CD4-positive, alpha-beta T cell treated with Interleukin-15 for 4 hours (primary cell): Measurements from ENCODE around the gene LCT.
A peak's percentile ranks its signal among the peaks of the same experiment; 100 is the strongest.
"Not testable (repeated sequence)": the region's sequence is repeated elsewhere in the genome, so short reads cannot be mapped to it uniquely, and the experiment has no call there.

Source experiments
- DNase-seq: peaks from one replicate; pipeline ENCODE4 v3.0.0-alpha.2; 2020; ENCODE audit warnings: low spot score

The LCT gene

GRCh38 chr2:135797497-135798274, 39.3 kb downstream of the LCT start:
- DNase-seq = peak; percentile 72

- DNase-seq = no peak
Observed at GRCh38 chr2:135796606-135797005, 40.4 kb downstream of the LCT start.

GRCh38 chr2:135795641-135796040, 41.3 kb downstream of the LCT start:
- not testable (repeated sequence) for DNase-seq

GRCh38 chr2:135792401-135793150, 44.4 kb downstream of the LCT start:
- DNase-seq = no peak

- no peak for DNase-seq
Observed at GRCh38 chr2:135791418-135792190, 45.4 kb downstream of the LCT start.

- no peak for DNase-seq
Observed at GRCh38 chr2:135790423-135790822, 46.6 kb downstream of the LCT start.

- DNase-seq = no peak
Observed at GRCh38 chr2:135786823-135787222, 50.2 kb downstream of the LCT start.

GRCh38 chr2:135785032-135785431, 52.0 kb downstream of the LCT start:
- no peak for DNase-seq

- DNase-seq = no peak
Observed at GRCh38 chr2:135783439-135783838, 53.5 kb downstream of the LCT start.

- no peak for DNase-seq
Observed at GRCh38 chr2:135782231-135782630, 54.8 kb downstream of the LCT start.

GRCh38 chr2:135776367-135776766, 60.6 kb downstream of the LCT start:
- no peak for DNase-seq

GRCh38 chr2:135775420-135775819, 61.6 kb downstream of the LCT start:
- no peak for DNase-seq

GRCh38 chr2:135773917-135774316, 63.1 kb downstream of the LCT start:
- no peak for DNase-seq

GRCh38 chr2:135773319-135773718, 63.7 kb downstream of the LCT start:
- DNase-seq = no peak

- no peak for DNase-seq
Observed at GRCh38 chr2:135768863-135769262, 68.1 kb downstream of the LCT start.

GRCh38 chr2:135762530-135762929, 74.5 kb downstream of the LCT start:
- DNase-seq = no peak

- no peak for DNase-seq
Observed at GRCh38 chr2:135762022-135762421, 75.0 kb downstream of the LCT start.

- DNase-seq = no peak
Observed at GRCh38 chr2:135756692-135757091, 80.3 kb downstream of the LCT start.

GRCh38 chr2:135755573-135755972, 81.4 kb downstream of the LCT start:
- no peak for DNase-seq

- DNase-seq = no peak
Observed at GRCh38 chr2:135745545-135745944, 91.4 kb downstream of the LCT start.

- peak; percentile 21 for DNase-seq
Observed at GRCh38 chr2:135744760-135745314, 92.1 kb downstream of the LCT start.

- DNase-seq = no peak
Observed at GRCh38 chr2:135743860-135744259, 93.1 kb downstream of the LCT start.
